SH-SY5Y (cell line): Measurements from ENCODE around the gene UBAP1L.

Experiments used
- GATA2 ChIP-seq: IDR thresholded peaks from 2 replicates; pipeline ENCODE4 v1.6.1; 2011; ENCODE audit warnings: mild to moderate bottlenecking, low read depth, low read length
- GATA3 ChIP-seq: IDR thresholded peaks from 2 replicates; pipeline ENCODE4 v1.6.1; 2011; ENCODE audit warnings: low read depth, mild to moderate bottlenecking, low read length, moderate library complexity

Gene UBAP1L

GRCh38 chr15:65091946-65092770, 22.8 kb downstream of the UBAP1L start:
- TF ChIP-seq GATA3 (no peak), GATA2 (no peak)

DNA sequence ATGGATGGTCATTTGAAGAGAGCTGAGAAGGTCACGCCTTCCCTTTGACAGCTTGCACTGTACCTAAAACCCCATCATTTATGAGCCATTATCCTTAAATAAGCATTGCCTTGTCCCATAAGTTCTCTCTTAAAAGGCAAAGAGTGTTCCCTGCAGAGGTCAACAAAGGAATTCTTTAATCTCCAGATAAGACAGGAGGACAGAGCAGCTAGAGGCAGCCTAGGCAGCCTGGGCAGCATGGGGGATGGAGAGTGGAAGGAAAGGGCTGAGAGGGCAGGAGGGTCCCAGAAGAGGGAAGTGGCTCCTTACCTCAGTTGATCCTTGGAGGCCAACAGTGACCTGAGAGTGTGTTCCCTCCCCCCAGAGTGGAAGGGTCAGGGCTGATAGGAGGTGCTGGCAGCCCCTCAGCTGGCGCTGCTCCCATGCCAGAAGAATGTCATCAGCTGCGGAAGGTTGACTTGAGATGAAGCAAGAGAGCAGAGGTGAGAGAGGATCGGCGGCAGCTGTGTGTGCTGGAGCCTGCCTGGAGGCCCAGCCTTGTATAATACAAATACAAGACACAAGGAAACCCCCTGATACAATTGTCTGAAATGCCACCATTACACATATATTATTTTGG, 25.7 kb downstream of the UBAP1L start:
- no peak for TF ChIP-seq GATA3
- TF ChIP-seq GATA2: no peak

GRCh38 chr15:65088643-65089021, 26.4 kb downstream of the UBAP1L start:
- TF ChIP-seq GATA2: no peak
- TF ChIP-seq GATA3: no peak

DNA sequence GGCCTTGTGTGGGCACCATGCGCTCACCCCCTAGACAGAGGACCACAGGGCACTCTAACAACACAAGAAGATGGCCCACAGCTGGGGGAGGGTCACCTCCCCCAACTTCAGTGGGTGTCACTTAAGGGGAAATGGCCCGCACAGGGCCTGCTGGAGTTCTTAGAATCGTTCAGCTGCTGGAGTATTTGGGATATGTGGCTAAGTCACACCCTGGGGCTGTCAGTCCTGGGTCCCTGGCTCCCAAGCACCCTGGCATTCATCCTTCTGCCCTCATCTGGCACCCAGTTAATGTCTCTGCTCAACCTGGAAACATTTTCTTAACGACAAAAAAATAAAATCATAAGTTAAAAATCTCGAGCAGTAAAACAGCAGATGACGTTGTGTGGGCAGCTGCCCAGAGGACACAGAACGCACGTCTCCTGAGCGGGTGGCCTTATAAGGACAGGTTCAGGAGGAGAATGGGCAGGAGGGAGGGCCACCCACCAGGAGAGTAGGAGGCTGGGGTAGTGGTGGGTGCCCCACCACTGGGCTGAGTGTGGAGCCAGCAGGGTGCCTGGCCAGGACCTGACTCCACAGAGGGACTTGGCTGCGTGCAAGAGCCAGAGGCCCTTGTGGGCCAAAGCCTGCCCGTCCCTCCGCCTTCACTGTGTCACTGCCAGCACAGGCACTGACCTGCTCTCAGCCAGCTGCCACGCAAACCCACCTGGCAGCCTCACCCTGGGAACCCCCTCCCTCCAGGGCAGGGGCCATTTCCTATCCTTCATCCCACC, 26.9 kb downstream of the UBAP1L start:
- TF ChIP-seq GATA3 (no peak), GATA2 (no peak)

DNA sequence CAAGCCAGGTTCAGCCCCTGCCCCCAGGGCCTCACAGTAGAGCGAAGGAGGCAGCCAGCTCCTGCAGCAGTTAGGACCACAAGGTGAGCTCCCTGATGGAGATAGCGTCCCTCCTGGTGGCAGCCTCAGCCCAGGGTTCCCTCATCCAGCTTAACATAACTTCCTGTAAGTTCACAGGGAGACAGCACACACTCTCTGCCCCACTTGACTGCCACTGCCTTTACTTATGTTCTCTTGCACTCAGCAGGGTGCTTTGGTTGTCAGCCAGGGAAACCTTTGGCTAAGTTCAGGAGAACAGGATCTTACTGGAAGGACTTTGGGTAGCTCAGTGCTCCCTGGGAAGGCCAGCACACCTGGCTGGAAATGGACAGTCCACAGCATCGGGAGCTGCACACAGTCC, 27.6 kb downstream of the UBAP1L start:
- TF ChIP-seq GATA3: no peak
- TF ChIP-seq GATA2: no peak

DNA sequence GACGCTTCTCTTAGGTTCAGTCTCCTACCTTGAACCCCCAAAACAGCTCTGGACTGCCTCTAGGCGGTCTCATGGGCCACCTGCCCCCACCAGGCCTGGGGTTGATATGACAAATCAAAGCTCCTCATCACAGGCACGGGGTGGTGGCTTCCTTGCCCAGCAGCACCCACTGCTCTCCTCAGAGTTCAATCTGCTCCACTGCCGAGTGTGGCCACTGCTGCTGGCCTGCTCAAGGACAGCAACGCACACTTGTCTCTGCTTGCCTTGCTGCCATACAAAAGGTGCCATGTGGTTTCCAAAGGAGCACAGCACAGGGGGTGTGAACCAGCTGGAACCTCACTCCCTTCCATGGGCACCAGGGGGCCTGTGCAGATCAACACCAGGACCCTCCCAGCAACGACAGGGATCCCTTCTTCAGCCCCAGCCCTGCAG, 28.3 kb downstream of the UBAP1L start:
- TF ChIP-seq GATA3 (no peak), GATA2 (no peak)

DNA sequence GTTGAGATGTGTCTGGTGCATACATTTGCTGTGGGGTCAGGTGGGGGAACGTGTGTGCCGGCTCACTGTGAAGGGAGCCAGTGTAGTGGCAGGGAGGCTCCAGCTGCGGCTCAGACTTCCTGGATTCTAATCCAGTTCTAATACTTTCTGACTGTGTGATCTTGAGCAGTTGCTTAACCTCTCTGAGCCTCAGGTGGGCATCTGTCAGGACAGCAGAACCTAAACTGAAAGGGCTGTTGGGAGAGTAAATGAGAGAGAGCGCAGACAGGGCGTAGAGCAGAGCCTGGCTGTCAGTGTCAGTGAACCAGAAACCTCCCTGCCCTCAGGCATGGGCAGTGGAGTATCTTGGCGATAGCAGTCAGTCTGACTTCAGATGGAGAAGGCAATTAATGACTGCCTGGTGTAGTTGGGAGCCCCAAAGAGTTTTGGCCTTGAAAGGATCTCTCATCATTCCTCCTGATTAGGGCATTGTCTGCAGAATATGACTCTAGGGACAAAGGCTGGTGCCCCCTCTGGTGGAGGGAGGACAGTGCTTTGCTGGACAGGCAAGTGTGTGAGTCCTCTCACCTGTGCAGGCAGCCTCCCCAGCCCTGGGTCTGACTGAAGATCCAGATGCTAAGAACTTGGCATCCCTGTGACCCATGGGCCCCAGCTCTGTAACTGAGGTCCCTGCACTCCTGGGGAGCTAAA, 28.9 kb downstream of the UBAP1L start:
- TF ChIP-seq GATA2 (no peak), GATA3 (no peak)

DNA sequence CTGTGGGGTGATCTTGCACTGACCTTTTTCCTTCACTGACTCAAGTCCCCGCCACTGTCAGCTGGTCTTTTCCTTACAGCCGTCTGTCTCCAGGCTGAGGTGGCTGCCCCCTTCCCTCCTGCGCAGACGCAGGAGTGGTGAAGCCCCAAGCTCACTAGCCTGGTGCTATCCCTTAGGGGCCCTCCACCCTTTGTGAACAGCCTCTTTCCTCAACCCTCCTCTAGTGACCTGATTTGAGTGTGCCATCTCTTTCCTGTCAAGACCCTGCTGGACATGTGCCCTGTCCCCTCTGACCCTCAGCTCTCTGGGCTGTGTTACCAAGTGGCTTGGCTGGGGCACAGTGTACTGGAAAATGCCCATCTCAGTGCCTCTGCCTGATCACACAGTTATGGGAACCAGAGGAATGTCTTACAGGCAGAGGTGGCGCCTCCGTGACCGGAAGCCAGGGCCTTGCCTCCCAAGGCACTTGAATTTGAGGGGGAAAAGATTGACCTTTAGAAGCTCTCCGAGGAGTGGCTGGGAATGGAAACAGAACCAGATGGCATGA, 29.7 kb downstream of the UBAP1L start:
- TF ChIP-seq GATA2: no peak
- TF ChIP-seq GATA3: no peak

DNA sequence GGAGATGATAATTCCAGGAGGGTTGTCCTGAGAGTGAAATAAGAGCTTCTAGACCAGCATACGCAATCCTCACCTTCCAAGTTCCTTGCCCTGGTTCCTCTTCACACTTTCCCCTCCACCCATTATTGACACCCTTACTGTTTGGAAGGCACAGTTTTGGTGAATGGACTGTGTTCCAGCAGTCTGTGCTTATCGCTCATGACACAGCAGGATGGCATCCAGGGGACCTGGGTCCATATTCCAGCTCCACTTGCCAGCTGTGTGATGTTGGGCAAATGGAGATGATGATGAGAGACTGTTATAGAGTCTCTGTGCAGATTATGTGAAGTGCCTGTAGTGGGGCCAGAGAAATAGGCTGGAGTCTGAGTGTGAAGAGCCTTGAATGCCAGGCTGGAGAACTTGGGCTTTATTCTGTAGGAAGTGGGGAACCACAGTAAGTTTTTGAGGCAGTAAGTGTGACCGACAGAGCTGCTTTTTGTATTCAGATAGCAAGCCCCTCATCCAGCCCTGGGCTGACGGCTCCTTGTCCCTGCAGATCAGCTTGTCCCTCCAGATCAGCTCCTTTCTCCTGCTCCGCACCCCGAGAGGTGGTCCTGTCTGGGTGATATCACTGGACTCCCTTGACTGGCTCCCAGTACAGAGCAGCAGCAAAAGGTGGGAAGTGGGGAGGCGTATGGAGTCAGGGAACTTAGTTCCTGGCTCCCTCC, 30.3 kb downstream of the UBAP1L start:
- TF ChIP-seq GATA2 (no peak), GATA3 (no peak)

DNA sequence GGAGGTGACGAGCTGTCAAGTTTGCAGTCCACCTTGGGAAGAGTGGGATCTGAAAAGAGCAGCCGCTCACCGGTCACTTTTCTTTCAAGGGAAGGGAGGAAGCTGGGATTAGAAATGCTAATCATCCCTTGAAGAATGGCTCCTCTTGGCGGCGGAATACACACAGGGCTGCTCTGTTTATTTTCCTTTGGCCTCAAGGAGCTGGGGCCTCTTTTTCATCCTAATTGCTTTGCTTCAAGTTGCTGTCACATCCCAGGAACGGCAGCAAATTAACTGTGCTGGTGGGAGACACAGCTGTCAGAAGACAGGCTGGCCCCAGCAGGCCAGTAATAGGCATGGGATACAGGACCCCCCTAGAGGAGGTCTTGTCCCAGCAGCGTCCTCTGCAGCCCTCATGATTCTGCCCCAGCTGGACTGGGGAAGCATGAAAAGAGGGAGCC, 31.7 kb downstream of the UBAP1L start:
- TF ChIP-seq GATA2 (no peak), GATA3 (no peak)

GRCh38 chr15:65082303-65082953, 32.6 kb downstream of the UBAP1L start:
- no peak for TF ChIP-seq GATA3
- TF ChIP-seq GATA2: no peak

GRCh38 chr15:65081758-65082157, 33.2 kb downstream of the UBAP1L start:
- TF ChIP-seq GATA3 (no peak), GATA2 (no peak)

DNA sequence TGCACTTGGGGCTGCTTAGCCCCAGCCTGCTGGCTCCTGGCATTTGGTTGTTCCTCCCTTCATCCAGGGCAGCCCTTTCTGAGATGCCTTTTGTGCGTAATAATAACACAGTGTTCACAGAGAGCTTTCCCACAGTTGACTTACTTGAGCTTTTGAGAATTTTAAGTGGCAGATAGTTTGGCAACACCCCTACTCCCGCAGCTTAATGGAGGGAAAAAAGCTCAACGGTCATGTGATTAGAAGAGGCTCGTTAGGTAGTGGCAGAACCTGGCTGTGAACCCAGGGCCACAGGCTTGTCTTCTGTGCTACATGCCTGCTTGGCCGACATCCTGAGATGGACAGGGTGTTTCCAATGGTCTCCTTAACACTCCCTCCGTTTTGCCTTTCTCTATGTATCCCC, 33.7 kb downstream of the UBAP1L start:
- TF ChIP-seq GATA2: no peak
- no peak for TF ChIP-seq GATA3

GRCh38 chr15:65079580-65079979, 35.4 kb downstream of the UBAP1L start:
- TF ChIP-seq GATA2 (no peak), GATA3 (no peak)
